GM23338 (cell line): ENCODE results near the gene MYF5.

Source experiments
- CREB1 ChIP-seq: fragments of 250-450 bp; sonication (Bioruptor Pico); IDR thresholded peaks from 2 replicates; pipeline ENCODE4 v1.5.0; 2020; ENCODE audit warnings: low read depth, mild to moderate bottlenecking, moderate library complexity
- CTCF ChIP-seq, 2 experiments: fragments of 200-600 bp in 1 of 2; sonication (generic) in 1 of 2; conservative IDR thresholded peaks; 2 replicates each; pipeline versions ENCODE4 v1.5.1 to v1.6.1; 2016 to 2017; ENCODE audit warnings: antibody characterized with exemption in 2 of 2, low read depth in 2 of 2, mild to moderate bottlenecking in 2 of 2, moderate library complexity in 1 of 2
- ETS1 ChIP-seq: IDR thresholded peaks from 2 replicates; pipeline ENCODE4 v1.6.1; 2016; ENCODE audit warnings: antibody characterized with exemption
- EZH2 ChIP-seq: fragments of 200-600 bp; sonication (generic); IDR thresholded peaks from one replicate; pipeline ENCODE4 v1.8.0; 2017; ENCODE audit warnings: antibody characterized with exemption, mild to moderate bottlenecking, low read depth; ENCODE audit not compliant: unreplicated experiment
- EZH2phosphoT487 ChIP-seq: fragments of 200-600 bp; sonication (generic); IDR thresholded peaks from one replicate; pipeline ENCODE4 v1.8.1; 2018; ENCODE audit warnings: antibody characterized with exemption; ENCODE audit not compliant: unreplicated experiment
- JUNB ChIP-seq: IDR thresholded peaks from one replicate; pipeline ENCODE4 v1.6.1; 2016; ENCODE audit warnings: antibody characterized with exemption; ENCODE audit not compliant: unreplicated experiment
- POLR2AphosphoS5 ChIP-seq: IDR thresholded peaks from 2 replicates; pipeline ENCODE4 v1.6.1; 2016; ENCODE audit warnings: antibody characterized with exemption, low read depth
- REST ChIP-seq: IDR thresholded peaks from one replicate; pipeline ENCODE4 v1.6.1; 2018; ENCODE audit warnings: antibody characterized with exemption; ENCODE audit not compliant: unreplicated experiment
- STAT1 ChIP-seq: IDR thresholded peaks from one replicate; pipeline ENCODE4 v1.6.1; 2016; ENCODE audit warnings: antibody characterized with exemption; ENCODE audit not compliant: unreplicated experiment
- ZNF331 ChIP-seq: fragments of 250-450 bp; sonication (Bioruptor Pico); IDR thresholded peaks from 2 replicates; pipeline ENCODE4 v1.5.0; 2020; ENCODE audit warnings: low read depth, mild to moderate bottlenecking, moderate library complexity

- no peak for TF ChIP-seq CTCF (conservative IDR thresholded peaks at IDR 0.05; ENCODE audit: low read depth in 2 of 2)
- TF ChIP-seq REST, result no peak
- no peak for TF ChIP-seq EZH2phosphoT487
- TF ChIP-seq POLR2AphosphoS5, result no peak
- no peak for TF ChIP-seq CREB1 (CRISPR knock-in tag)
- TF ChIP-seq EZH2, result peak; percentile 27
- no peak for TF ChIP-seq STAT1
- no peak for TF ChIP-seq ETS1
- TF ChIP-seq JUNB, result no peak
- no peak for TF ChIP-seq ZNF331 (CRISPR knock-in tag)
Measured at GRCh38 chr12:80708975-80709328, 7.8 kb upstream of the MYF5 start.
